ENCODE measurements around the gene SPAAR. TPM values are rescaled to one million over a fixed set of nuclear protein-coding genes. Genes with fewer than 3 reads are reported as not detected.

The SPAAR gene
- polyA plus RNA-seq, 2 of the 4 experiments (the other 2 are of a cell fraction), result not detected

- H3K4me3 ChIP-seq, result no peak overlapping the region
- peaks cover 50% of the 10 kb centered on the region for H3K4me1 ChIP-seq
- ATAC-seq (no peak), DNase-seq (ENCODE audit: low read depth in 1 of 2, low spot score in 1 of 2) (no peak), FAIRE-seq (no peak)
- WGBS (ENCODE audit: missing lambda C conversion rate), result 93% methylated on average over 8 of the region's 8 CpGs
- no peaks in the 10 kb centered on the region for H3K9me3 ChIP-seq
- peak overlapping the region; percentile 93 to 99; a peak in 4 of 6 replicates for H3K27ac ChIP-seq
- no peak overlapping the region for H3K4me2 ChIP-seq
- ChIA-PET POLR2A (interaction anchor here (1.7 kb wide), 1 partner anchor 41 kb away, joined by 7 read pairs; no protein-coding TSS in a partner anchor), CTCF (interaction anchor here (1.4 to 13.7 kb wide), 8 partner anchors 13 to 119 kb away, joined by 5 to 243 read pairs (median 12); no protein-coding TSS in a partner anchor)
- TF ChIP-seq GATA3 (IDR thresholded peaks at IDR 0.05; ENCODE audit: borderline replicate concordance) (no peak), CEBPB (IDR thresholded peaks at IDR 0.05) (no peak), MAX (IDR thresholded peaks at IDR 0.05) (no peak), POLR2A (IDR thresholded peaks at IDR 0.05; ENCODE audit: low read length) (no peak), TP53 (CRISPR knock-in tag; IDR thresholded peaks at IDR 0.05) (no peak), FOSB (CRISPR knock-in tag; IDR thresholded peaks at IDR 0.05) (no peak), HEYL (CRISPR knock-in tag; IDR thresholded peaks at IDR 0.05) (no peak)
Measured at GRCh38 chr9:35904338-35904737, 5.0 kb upstream of the SPAAR start.

GRCh38 chr9:35905051-35905781, 4.1 kb upstream of the SPAAR start:
- WGBS (ENCODE audit: missing lambda C conversion rate), result 68% methylated on average over 7 of the region's 8 CpGs
- DNase-seq (ENCODE audit: low read depth in 1 of 2, low spot score in 1 of 2), result peak in 1 of 2 experiments; percentile 25
- peak; percentile 15 to 26; a peak in 3 of 6 replicates for ATAC-seq
- Histone ChIP-seq H3K4me1 (peaks cover 50% of the 10 kb centered on the region), H3K4me3 (no peak overlapping the region), H3K4me2 (peak overlapping the region; percentile 68), H3K9me3 (no peaks in the 10 kb centered on the region), H3K27ac (peak overlapping the region; percentile 93 to 99)
- ChIA-PET POLR2A (interaction anchor here (0.5 to 1.7 kb wide), 4 partner anchors 19 to 173 kb away, joined by 3 to 7 read pairs (median 6); partner anchors contain the start of genes CREB3 and TLN1), CTCF (interaction anchor here (0.7 to 13.7 kb wide), 17 partner anchors 9 to 118 kb away, joined by 3 to 243 read pairs (median 6); no protein-coding TSS in a partner anchor)
- FAIRE-seq, result no peak
- no peak for TF ChIP-seq FOXS1 (CRISPR knock-in tag; IDR thresholded peaks at IDR 0.05)
- no peak for TF ChIP-seq KDM5A (IDR thresholded peaks at IDR 0.05)

GRCh38 chr9:35905912-35906679, 3.2 kb upstream of the SPAAR start, which contains the start of gene HRCT1:
TSS of gene HRCT1 (plus strand) at chr9:35906202. CDS start at chr9:35906288, 86 bp downstream.
- Histone ChIP-seq H3K9me3 (no peaks in the 10 kb centered on the region), H3K4me1 (peaks cover 58% of the 10 kb centered on the region), H3K4me3 (no peak within 1 kb of the TSS), H3K4me2 (peak within 1 kb of the TSS; percentile 68), H3K27ac (peak within 1 kb of the TSS; percentile 93 to 99)
- DNase-seq (ENCODE audit: low read depth in 1 of 2, low spot score in 1 of 2) (peak; percentile 50 to 91), FAIRE-seq (peak; percentile 18), ATAC-seq (peak; percentile 42 to 69)
- ChIA-PET CTCF (interaction anchor here (1.0 to 13.7 kb wide), 17 partner anchors 10 to 118 kb away, joined by 3 to 243 read pairs (median 5); no protein-coding TSS in a partner anchor), POLR2A (interaction anchor here (0.5 to 1.7 kb wide), 4 partner anchors 18 to 174 kb away, joined by 3 to 7 read pairs (median 6); partner anchors contain the start of genes CREB3 and TLN1)
- TF ChIP-seq ELK1 (IDR thresholded peaks at IDR 0.05; ENCODE audit: low read depth, low read length), result no peak
- TF ChIP-seq JUN (IDR thresholded peaks at IDR 0.05), result peak in 1 of 2 experiments; percentile 51; a peak in 1 of 5 replicates
- TF ChIP-seq EHMT2 (IDR thresholded peaks at IDR 0.05; ENCODE audit: low read depth), result no peak
- TF ChIP-seq SMC3 (IDR thresholded peaks at IDR 0.05), result peak; percentile 13; the same call in 1 of the 3 replicates
- TF ChIP-seq HEYL (CRISPR knock-in tag; IDR thresholded peaks at IDR 0.05), result no peak
- no peak for TF ChIP-seq RCOR1 (IDR thresholded peaks at IDR 0.05; ENCODE audit: low read depth, low read length)
- no peak for TF ChIP-seq CTCF (IDR thresholded peaks at IDR 0.05)
- peak; percentile 43; the same call in 1 of the 2 replicates for TF ChIP-seq E2F6 (IDR thresholded peaks at IDR 0.05; ENCODE audit: borderline replicate concordance, low read depth)
- peak; percentile 80 for TF ChIP-seq MAX (IDR thresholded peaks at IDR 0.05)
- WGBS (ENCODE audit: missing lambda C conversion rate), result 52% methylated on average over 23 of the region's 30 CpGs

Measured in A549 (cell line).